ENCODE measurements around the gene BRD9.
"Not testable (repeated sequence)": the region's sequence is repeated elsewhere in the genome, so short reads cannot be mapped to it uniquely, and the experiment has no call there.

The BRD9 gene

DNA sequence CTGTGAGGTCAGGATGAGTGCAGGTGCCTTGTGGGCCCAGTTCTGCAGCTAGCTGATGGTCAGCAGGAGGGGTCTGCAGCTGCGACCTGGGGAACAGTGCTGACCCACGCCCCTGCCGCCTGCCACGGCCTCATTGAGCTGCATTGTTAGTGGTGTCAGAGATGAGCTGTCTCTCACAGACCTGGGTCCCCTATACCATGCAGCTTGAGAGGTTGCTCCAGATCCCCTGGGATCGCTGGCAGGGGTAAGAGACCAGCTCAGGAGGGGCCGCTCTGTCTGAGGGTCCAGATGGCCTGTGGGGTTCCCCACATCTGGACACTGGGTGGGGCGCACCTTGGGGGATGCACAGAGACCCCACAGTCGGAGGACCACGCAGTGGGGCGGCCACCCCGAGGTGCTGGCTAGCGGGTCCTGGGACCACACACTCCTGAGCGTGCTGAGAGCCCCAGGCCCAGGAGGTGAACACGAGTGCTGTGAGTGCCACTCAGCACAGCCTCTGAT is 54.9 kb downstream of the BRD9 start:
- DNase-seq (ENCODE audit: low read depth, low spot score); in situ Hi-C loops (cut with HindIII; ENCODE audit: low sequenced_read_pairs); H3K4me3 ChIP-seq (ENCODE audit: low read depth, low read length): not testable (repeated sequence)

DNA sequence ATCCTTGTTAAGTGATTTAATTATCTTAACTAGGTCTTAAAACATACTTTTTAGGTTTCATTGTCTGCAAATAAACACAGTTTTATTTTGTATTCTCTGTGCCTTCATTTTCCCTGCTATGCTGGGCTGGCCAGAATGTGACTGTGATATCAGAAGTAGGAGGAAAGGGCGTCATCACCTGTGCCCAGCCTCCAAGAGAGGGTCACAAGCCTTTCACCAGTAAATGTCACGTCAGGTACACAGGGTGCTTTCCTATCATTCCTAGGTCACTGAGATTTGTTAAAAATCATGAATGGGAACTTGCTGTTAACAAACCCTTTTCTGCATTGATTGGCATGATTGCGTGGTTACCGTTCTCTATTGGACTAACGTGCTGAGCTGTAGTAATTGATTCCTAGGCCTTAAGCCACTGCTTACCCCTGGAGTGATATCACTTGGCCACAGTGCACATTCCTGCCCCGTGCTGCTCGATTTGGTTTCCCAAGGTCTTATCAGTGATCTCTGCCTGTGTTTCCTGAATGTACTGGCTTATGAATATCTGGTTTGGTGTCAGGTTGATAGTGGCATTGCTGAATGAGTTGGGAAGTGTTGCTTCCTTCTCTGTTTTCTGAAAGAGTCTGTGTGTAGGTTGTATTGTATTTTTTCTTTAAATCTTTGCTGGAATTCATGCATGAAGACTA is 56.5 kb downstream of the BRD9 start:
- DNase-seq (ENCODE audit: low read depth, low spot score); H3K4me3 ChIP-seq (ENCODE audit: low read depth, low read length); in situ Hi-C loops (cut with HindIII; ENCODE audit: low sequenced_read_pairs): not testable (repeated sequence)

DNA sequence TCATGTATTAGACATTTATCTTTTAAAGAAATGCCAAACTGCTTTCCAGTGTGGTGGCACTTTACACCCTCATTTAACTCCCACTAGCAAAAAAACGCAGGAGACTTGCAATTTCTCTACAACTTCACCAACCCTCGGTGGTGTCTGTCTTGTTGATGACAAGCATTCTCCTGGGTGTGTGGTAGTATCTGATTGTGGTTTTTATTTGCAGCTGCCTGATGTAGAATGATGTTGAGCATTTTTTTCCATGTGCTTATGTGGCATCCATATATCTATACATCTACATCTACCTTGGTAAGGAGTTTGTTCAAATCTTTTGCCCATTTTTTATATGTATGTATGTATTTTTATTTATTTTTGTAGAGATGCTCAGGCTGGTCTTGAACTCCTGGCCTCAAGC is 58.6 kb downstream of the BRD9 start:
- DNase-seq (ENCODE audit: low read depth, low spot score); H3K4me3 ChIP-seq (ENCODE audit: low read depth, low read length); in situ Hi-C loops (cut with HindIII; ENCODE audit: low sequenced_read_pairs): not testable (repeated sequence)

GRCh38 chr5:828194-828593 is 64.4 kb downstream of the BRD9 start:
- in situ Hi-C loops (cut with HindIII; ENCODE audit: low sequenced_read_pairs); H3K4me3 ChIP-seq (ENCODE audit: low read depth, low read length); DNase-seq (ENCODE audit: low read depth, low spot score): not testable (repeated sequence)

DNA sequence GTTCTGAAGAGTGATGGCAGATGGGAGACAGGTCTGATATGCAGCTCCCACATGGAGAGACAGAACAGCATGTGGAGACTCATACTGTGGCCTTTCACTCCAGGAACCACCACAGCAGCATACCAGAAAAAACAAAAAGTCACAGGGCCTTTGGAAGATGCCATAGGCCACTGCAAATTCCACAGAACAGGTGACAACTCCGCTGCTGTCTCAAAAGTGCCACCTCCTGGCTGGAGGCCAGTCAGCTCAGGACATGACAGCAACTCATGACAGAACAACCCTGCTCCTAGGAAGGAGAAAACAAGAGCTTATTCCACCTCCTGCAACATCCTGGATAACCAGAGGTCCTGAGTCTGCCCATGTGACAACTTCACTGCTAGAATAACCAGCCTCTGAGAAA is 67.1 kb downstream of the BRD9 start:
- H3K4me3 ChIP-seq (ENCODE audit: low read depth, low read length); in situ Hi-C loops (cut with HindIII; ENCODE audit: low sequenced_read_pairs); DNase-seq (ENCODE audit: low read depth, low spot score): not testable (repeated sequence)

GRCh38 chr5:821504-821903 is 71.1 kb downstream of the BRD9 start:
- H3K4me3 ChIP-seq (ENCODE audit: low read depth, low read length) = no peak overlapping the region
- TF ChIP-seq CTCF (IDR thresholded peaks at IDR 0.05; ENCODE audit: low read depth, low read length) = no peak
- in situ Hi-C loops (cut with HindIII; ENCODE audit: low sequenced_read_pairs) = no loop called here
- no peak for DNase-seq (ENCODE audit: low read depth, low spot score)

DNA sequence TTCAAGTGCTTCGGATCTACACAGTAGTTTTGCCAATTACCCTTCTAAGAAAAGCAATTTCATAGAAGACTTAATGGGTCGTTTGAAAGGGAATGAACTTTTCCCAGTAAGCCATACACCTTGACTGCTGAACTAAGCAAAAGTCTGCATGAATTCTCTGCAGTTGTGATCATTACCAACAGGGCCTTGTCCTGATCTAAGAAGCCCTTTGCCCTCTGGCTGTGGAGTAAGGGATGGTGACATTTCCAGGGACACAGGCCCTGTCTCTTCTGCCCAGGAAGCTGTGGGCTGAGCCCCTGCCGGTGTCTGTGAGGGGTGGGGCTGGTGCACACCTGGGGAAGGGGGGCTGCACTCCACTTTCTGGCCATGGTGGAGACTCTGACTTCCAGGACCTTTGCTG is 72.4 kb downstream of the BRD9 start:
- H3K4me3 ChIP-seq (ENCODE audit: low read depth, low read length) = no peak overlapping the region
- no peak for TF ChIP-seq CTCF (IDR thresholded peaks at IDR 0.05; ENCODE audit: low read depth, low read length)
- DNase-seq (ENCODE audit: low read depth, low spot score) = no peak
- in situ Hi-C loops (cut with HindIII; ENCODE audit: low sequenced_read_pairs) = no loop called here

DNA sequence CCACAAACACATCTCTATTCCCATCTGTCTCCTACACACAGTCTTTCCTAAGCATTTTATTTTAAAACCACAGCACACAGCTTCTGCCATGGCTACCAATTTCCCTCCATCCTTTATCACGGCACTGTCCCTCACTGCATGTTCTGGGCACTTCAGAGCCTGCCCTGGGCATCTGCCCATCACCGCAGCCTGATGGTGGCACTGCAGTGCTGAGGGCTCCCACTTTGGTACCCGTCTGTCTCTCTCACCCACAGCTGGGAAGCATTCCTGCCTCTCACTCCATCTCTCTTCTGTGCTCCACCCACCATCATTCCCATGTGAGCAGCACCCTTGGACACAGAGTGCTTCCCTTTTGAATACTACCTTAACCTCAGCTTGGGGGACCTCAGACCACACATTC is 73.5 kb downstream of the BRD9 start:
- no peak overlapping the region for H3K4me3 ChIP-seq (ENCODE audit: low read depth, low read length)
- DNase-seq (ENCODE audit: low read depth, low spot score) = no peak
- in situ Hi-C loops (cut with HindIII; ENCODE audit: low sequenced_read_pairs) = no loop called here
- no peak for TF ChIP-seq CTCF (IDR thresholded peaks at IDR 0.05; ENCODE audit: low read depth, low read length)

- H3K4me3 ChIP-seq (ENCODE audit: low read depth, low read length) = no peak overlapping the region
- DNase-seq (ENCODE audit: low read depth, low spot score) = no peak
- TF ChIP-seq CTCF (IDR thresholded peaks at IDR 0.05; ENCODE audit: low read depth, low read length) = no peak
- in situ Hi-C loops (cut with HindIII; ENCODE audit: low sequenced_read_pairs) = no loop called here
Observed at GRCh38 chr5:816176-816575, 76.4 kb downstream of the BRD9 start.

All from astrocyte of the spinal cord (primary cell).